ENCODE results near the gene KLRC3. TPM values are rescaled to one million over a fixed set of nuclear protein-coding genes. Genes with fewer than 3 reads are reported as not detected.
"Not testable (repeated sequence)": the region's sequence is repeated elsewhere in the genome, so short reads cannot be mapped to it uniquely, and the experiment has no call there.

The KLRC3 gene
- total RNA-seq, 4 donors from 2014 or later: not detected

GRCh38 chr12:10395390-10395998, 24.9 kb downstream of the KLRC3 start:
- DNase-seq (ENCODE audit: extremely low spot score): no peak
- peak overlapping the region; percentile 38 to 63 (median 48) for H3K27ac ChIP-seq (replicated peaks in 1 of 4)
- H3K36me3 ChIP-seq: no peaks in the 10 kb centered on the region
- intact Hi-C loops (cut with DNase I): no loop called here
- no peaks in the 10 kb centered on the region for H3K9me3 ChIP-seq
- 17% methylated on average over 6 of the region's 6 CpGs for WGBS
- no peak for TF ChIP-seq CTCF (IDR thresholded peaks at IDR 0.05)
- TF ChIP-seq POLR2AphosphoS5 (IDR thresholded peaks at IDR 0.05): peak in 1 of 2 donors; percentile 40
- H3K27me3 ChIP-seq: no peaks in the 10 kb centered on the region
- peak overlapping the region in 3 of 4 donors; percentile 1 to 19 (median 19) for H3K4me3 ChIP-seq
- peaks cover 0 to 23% (median 14%) of the 10 kb centered on the region in 4 donors for H3K4me1 ChIP-seq

DNA sequence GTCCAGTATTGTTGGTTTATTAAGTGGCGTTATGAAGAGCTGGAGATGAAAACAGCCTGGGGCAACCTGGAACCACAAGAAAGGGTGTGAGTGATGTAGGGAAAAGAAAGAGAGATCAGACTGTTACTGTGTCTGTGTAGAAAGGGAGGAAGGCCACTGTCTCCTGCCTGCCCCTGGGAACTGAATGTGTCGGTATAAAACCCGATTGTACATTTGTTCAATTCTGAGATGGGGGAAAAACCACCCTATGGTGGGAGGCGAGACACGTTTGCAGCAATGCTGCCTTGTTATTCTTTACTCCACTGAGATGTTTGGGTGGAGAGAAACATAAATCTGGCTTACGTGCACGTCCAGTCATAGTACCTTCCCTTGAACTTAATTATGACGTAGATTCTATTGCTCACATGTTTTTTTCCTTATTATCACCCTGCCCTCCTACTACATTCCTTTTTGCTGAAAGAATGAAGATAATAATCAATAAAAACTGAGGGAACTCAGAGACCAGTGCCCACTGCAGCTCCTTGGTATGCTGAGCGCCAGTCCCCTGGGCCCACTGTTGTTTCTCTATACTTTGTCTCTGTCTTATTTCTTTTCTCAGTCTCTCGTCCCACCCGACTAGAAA, 25.8 kb downstream of the KLRC3 start:
- peaks cover 0 to 23% (median 14%) of the 10 kb centered on the region in 4 donors for H3K4me1 ChIP-seq
- DNase-seq (ENCODE audit: extremely low spot score); intact Hi-C loops (cut with DNase I); H3K4me3 ChIP-seq; H3K9me3 ChIP-seq; H3K36me3 ChIP-seq; H3K27me3 ChIP-seq: not testable (repeated sequence)
- WGBS: 82% methylated on average over 11 of the region's 11 CpGs
- H3K27ac ChIP-seq (replicated peaks in 1 of 4): peak overlapping the region; percentile 38 to 63 (median 48)

- Histone ChIP-seq H3K27me3 (no peaks in the 10 kb centered on the region), H3K36me3 (no peaks in the 10 kb centered on the region), H3K4me1 (peaks cover 0 to 23% (median 14%) of the 10 kb centered on the region in 4 donors), H3K27ac (replicated peaks in 1 of 4) (no peak overlapping the region), H3K9me3 (no peaks in the 10 kb centered on the region), H3K4me3 (no peak overlapping the region)
- TF ChIP-seq EP300 (IDR thresholded peaks at IDR 0.05) (no peak), POLR2A (IDR thresholded peaks at IDR 0.05; ENCODE audit: low read depth) (no peak), CTCF (IDR thresholded peaks at IDR 0.05) (no peak), POLR2AphosphoS5 (IDR thresholded peaks at IDR 0.05) (no peak)
- no peak for DNase-seq (ENCODE audit: extremely low spot score)
- WGBS: 63% methylated on average over 3 of the region's 3 CpGs
- intact Hi-C loops (cut with DNase I): no loop called here
Measured at GRCh38 chr12:10393291-10393690, 27.1 kb downstream of the KLRC3 start.

GRCh38 chr12:10392394-10392930, 27.9 kb downstream of the KLRC3 start:
- intact Hi-C loops (cut with DNase I): no loop called here
- no peaks in the 10 kb centered on the region for H3K36me3 ChIP-seq
- peaks cover 0 to 23% (median 14%) of the 10 kb centered on the region in 4 donors for H3K4me1 ChIP-seq
- TF ChIP-seq EP300 (IDR thresholded peaks at IDR 0.05) (no peak), CTCF (IDR thresholded peaks at IDR 0.05) (no peak), POLR2A (IDR thresholded peaks at IDR 0.05; ENCODE audit: low read depth) (no peak), POLR2AphosphoS5 (IDR thresholded peaks at IDR 0.05) (no peak)
- peak overlapping the region in 1 of 4 donors; percentile 3 for H3K27ac ChIP-seq (replicated peaks in 1 of 4)
- H3K9me3 ChIP-seq: no peaks in the 10 kb centered on the region
- peak; percentile 93 for DNase-seq (ENCODE audit: extremely low spot score)
- H3K27me3 ChIP-seq: no peaks in the 10 kb centered on the region
- 32% methylated on average over 7 of the region's 7 CpGs for WGBS
- no peak overlapping the region for H3K4me3 ChIP-seq

GRCh38 chr12:10390991-10391390, 29.4 kb downstream of the KLRC3 start:
- H3K4me3 ChIP-seq; H3K9me3 ChIP-seq; intact Hi-C loops (cut with DNase I); H3K36me3 ChIP-seq; H3K27me3 ChIP-seq; DNase-seq (ENCODE audit: extremely low spot score); H3K27ac ChIP-seq (replicated peaks in 1 of 4): not testable (repeated sequence)
- peaks cover 0 to 20% (median 12%) of the 10 kb centered on the region in 4 donors for H3K4me1 ChIP-seq
- WGBS: 92% methylated on average over 7 of the region's 7 CpGs
